Right atrium auricular region (tissue), 2 donors: ENCODE results near the gene KLK2. TPM values are rescaled to one million over a fixed set of nuclear protein-coding genes. Genes with fewer than 3 reads are reported as not detected.

Experiments used
- DNase-seq: peaks from one replicate; pipeline ENCODE4 v3.0.0-alpha.2; 2019; ENCODE audit warnings: low spot score
- H3K27ac ChIP-seq, 2 donors: fragments of 200-600 bp; sonication (generic); 1 replicate in 1 of 2; 2 replicates in 1 of 2; pipeline ENCODE4 v1.5.1; 2016 to 2019
- H3K27me3 ChIP-seq, 2 donors: fragments of 200-600 bp; sonication (generic); one replicate each; pipeline versions ENCODE4 v1.5.1 to v1.6.0; 2017 to 2019
- H3K36me3 ChIP-seq: fragments of 200-600 bp; sonication (generic); one replicate; pipeline ENCODE4 v1.5.1; 2016
- H3K4me1 ChIP-seq, 2 donors: fragments of 200-600 bp; sonication (generic); one replicate each; pipeline versions ENCODE4 v1.5.1 to v1.6.0; 2017 to 2019
- H3K4me3 ChIP-seq, 2 donors: fragments of 200-600 bp; sonication (generic); 1 replicate in 1 of 2; 2 replicates in 1 of 2; pipeline ENCODE4 v1.5.1; 2017 to 2019; ENCODE audit warnings: mild to moderate bottlenecking in 1 of 2, moderate library complexity in 1 of 2
- H3K9me3 ChIP-seq, 2 donors: fragments of 200-600 bp; sonication (generic); one replicate each; pipeline ENCODE4 v1.5.1; 2019
- CTCF ChIP-seq, 2 donors: fragments of 200-600 bp; sonication (generic); IDR thresholded peaks; one replicate each; pipeline ENCODE4 v1.5.1; 2019; ENCODE audit warnings: antibody characterized with exemption in 2 of 2
- total RNA-seq, 2 donors: library from RNA; depleted of rRNA; stranded (reverse); fragments of >200 nt; gene quantifications; one replicate each; pipeline ENCODE4 v1.1.0, GENCODE V29; 2016

KLK2 gene
- total RNA-seq, 2 donors from 2014 or later = not detected

- Histone ChIP-seq H3K9me3 (no peaks in the 10 kb centered on the region), H3K4me1 (no peaks in the 10 kb centered on the region), H3K27ac (no peak overlapping the region), H3K36me3 (no peaks in the 10 kb centered on the region), H3K27me3 (no peaks in the 10 kb centered on the region), H3K4me3 (no peak overlapping the region)
- DNase-seq = no peak
- no peak for TF ChIP-seq CTCF (IDR thresholded peaks at IDR 0.05)
Measured at GRCh38 chr19:50876456-50876855, 3.2 kb downstream of the KLK2 start.

GRCh38 chr19:50877338-50877737 lies 4.1 kb downstream of the KLK2 start:
- Histone ChIP-seq H3K4me1 (no peaks in the 10 kb centered on the region), H3K9me3 (no peaks in the 10 kb centered on the region), H3K27me3 (no peaks in the 10 kb centered on the region), H3K27ac (no peak overlapping the region), H3K36me3 (no peaks in the 10 kb centered on the region), H3K4me3 (no peak overlapping the region)
- no peak for TF ChIP-seq CTCF (IDR thresholded peaks at IDR 0.05)
- no peak for DNase-seq

- no peaks in the 10 kb centered on the region for H3K36me3 ChIP-seq
- H3K4me1 ChIP-seq = no peaks in the 10 kb centered on the region
- H3K4me3 ChIP-seq = no peak overlapping the region
- DNase-seq = no peak
- no peak overlapping the region for H3K27ac ChIP-seq
- H3K27me3 ChIP-seq = no peaks in the 10 kb centered on the region
- TF ChIP-seq CTCF (IDR thresholded peaks at IDR 0.05) = no peak
- no peaks in the 10 kb centered on the region for H3K9me3 ChIP-seq
Measured at GRCh38 chr19:50878851-50879250, 5.6 kb downstream of the KLK2 start.

GRCh38 chr19:50880241-50880640 lies 7.0 kb downstream of the KLK2 start:
- no peak for DNase-seq
- Histone ChIP-seq H3K27ac (no peak overlapping the region), H3K4me3 (no peak overlapping the region), H3K27me3 (no peaks in the 10 kb centered on the region), H3K36me3 (no peaks in the 10 kb centered on the region), H3K9me3 (no peaks in the 10 kb centered on the region), H3K4me1 (no peaks in the 10 kb centered on the region)
- no peak for TF ChIP-seq CTCF (IDR thresholded peaks at IDR 0.05)

- TF ChIP-seq CTCF (IDR thresholded peaks at IDR 0.05) = no peak
- Histone ChIP-seq H3K36me3 (no peaks in the 10 kb centered on the region), H3K4me3 (no peak overlapping the region), H3K27me3 (no peaks in the 10 kb centered on the region), H3K9me3 (no peaks in the 10 kb centered on the region), H3K4me1 (no peaks in the 10 kb centered on the region), H3K27ac (no peak overlapping the region)
- no peak for DNase-seq
Measured at GRCh38 chr19:50882188-50882587, 8.9 kb downstream of the KLK2 start.

GRCh38 chr19:50889638-50890037 lies 16.4 kb downstream of the KLK2 start:
- Histone ChIP-seq H3K27ac (no peak overlapping the region), H3K9me3 (no peaks in the 10 kb centered on the region), H3K27me3 (no peaks in the 10 kb centered on the region), H3K36me3 (no peaks in the 10 kb centered on the region), H3K4me1 (no peaks in the 10 kb centered on the region), H3K4me3 (no peak overlapping the region)
- TF ChIP-seq CTCF (IDR thresholded peaks at IDR 0.05) = no peak
- DNase-seq = no peak
